Gastroesophageal sphincter (tissue), 3 donors: Measurements from ENCODE around the gene EVX1.

ENCODE experiments used
- CTCF ChIP-seq, 4 experiments: fragments of 200-600 bp in 2 of 4; fragments of 450-650 bp in 2 of 4; sonication (generic) in 1 of 4; IDR thresholded peaks; one replicate each; pipeline ENCODE4 v1.5.1; 2017 to 2019; ENCODE audit warnings: antibody characterized with exemption in 4 of 4, mild to moderate bottlenecking in 2 of 4, moderate library complexity in 2 of 4
- EP300 ChIP-seq: sonication (generic); formaldehyde crosslinking; IDR thresholded peaks from one replicate; pipeline ENCODE4 v1.6.1; 2017; ENCODE audit warnings: antibody characterized with exemption, mild to moderate bottlenecking
- POLR2A ChIP-seq, 2 donors: fragments of 450-650 bp; IDR thresholded peaks; one replicate each; pipeline ENCODE4 v1.6.1; 2017; ENCODE audit warnings: antibody characterized with exemption in 2 of 2, mild to moderate bottlenecking in 2 of 2, moderate library complexity in 1 of 2
- POLR2AphosphoS5 ChIP-seq: sonication (generic); formaldehyde crosslinking; IDR thresholded peaks from one replicate; pipeline ENCODE4 v1.6.1; 2017; ENCODE audit warnings: antibody characterized with exemption

- TF ChIP-seq CTCF (IDR thresholded peaks at IDR 0.05) (no peak), POLR2AphosphoS5 (no peak), POLR2A (IDR thresholded peaks at IDR 0.05) (no peak), EP300 (no peak)
Measured at GRCh38 chr7:27204851-27205322, 37.7 kb upstream of the EVX1 start.
